Body of pancreas (tissue), 4 donors: ENCODE data around the gene FCAMR.

Source experiments
- POLR2A ChIP-seq, 3 donors: fragments of 450-650 bp; IDR thresholded peaks; one replicate each; pipeline ENCODE4 v1.6.1; 2016; ENCODE audit warnings: antibody characterized with exemption in 3 of 3, mild to moderate bottlenecking in 2 of 3
- TF ChIP-seq, protein P1 (sequence below), 7 experiments: fragments of 450-650 bp in 4 of 7; fragments of 200-600 bp in 3 of 7; sonication (generic) in 3 of 7; IDR thresholded peaks; one replicate each; pipeline ENCODE4 v1.5.1; 2016 to 2019; ENCODE audit warnings: antibody characterized with exemption in 7 of 7

GRCh38 chr1:206924592-206925105, 45.6 kb downstream of the FCAMR start:
- TF ChIP-seq, protein P1, sequence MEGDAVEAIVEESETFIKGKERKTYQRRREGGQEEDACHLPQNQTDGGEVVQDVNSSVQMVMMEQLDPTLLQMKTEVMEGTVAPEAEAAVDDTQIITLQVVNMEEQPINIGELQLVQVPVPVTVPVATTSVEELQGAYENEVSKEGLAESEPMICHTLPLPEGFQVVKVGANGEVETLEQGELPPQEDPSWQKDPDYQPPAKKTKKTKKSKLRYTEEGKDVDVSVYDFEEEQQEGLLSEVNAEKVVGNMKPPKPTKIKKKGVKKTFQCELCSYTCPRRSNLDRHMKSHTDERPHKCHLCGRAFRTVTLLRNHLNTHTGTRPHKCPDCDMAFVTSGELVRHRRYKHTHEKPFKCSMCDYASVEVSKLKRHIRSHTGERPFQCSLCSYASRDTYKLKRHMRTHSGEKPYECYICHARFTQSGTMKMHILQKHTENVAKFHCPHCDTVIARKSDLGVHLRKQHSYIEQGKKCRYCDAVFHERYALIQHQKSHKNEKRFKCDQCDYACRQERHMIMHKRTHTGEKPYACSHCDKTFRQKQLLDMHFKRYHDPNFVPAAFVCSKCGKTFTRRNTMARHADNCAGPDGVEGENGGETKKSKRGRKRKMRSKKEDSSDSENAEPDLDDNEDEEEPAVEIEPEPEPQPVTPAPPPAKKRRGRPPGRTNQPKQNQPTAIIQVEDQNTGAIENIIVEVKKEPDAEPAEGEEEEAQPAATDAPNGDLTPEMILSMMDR (IDR thresholded peaks at IDR 0.05), result no peak
- no peak for TF ChIP-seq POLR2A (IDR thresholded peaks at IDR 0.05)
